SK-N-MC (cell line): Measurements from ENCODE around the gene SH3GLB2.

Experiments used
- EZH2 ChIP-seq: fragments of 200-600 bp; sonication (generic); IDR thresholded peaks from one replicate; pipeline ENCODE4 v1.6.1; 2017; ENCODE audit warnings: antibody characterized with exemption
- FOXP2 ChIP-seq: optimal IDR thresholded peaks from 2 replicates; pipeline ENCODE3; 2011; ENCODE audit warnings: mild to moderate bottlenecking, moderate library complexity; ENCODE audit not compliant: insufficient read depth; ENCODE audit errors: extremely low read length, control extremely low read depth
- POLR2AphosphoS5 ChIP-seq: IDR thresholded peaks from 2 replicates; pipeline ENCODE4 v1.6.1; 2012; ENCODE audit warnings: mild to moderate bottlenecking, low read depth, low read length, borderline replicate concordance

- TF ChIP-seq POLR2AphosphoS5 = no peak
- TF ChIP-seq EZH2 = no peak
- TF ChIP-seq FOXP2 = no peak
Measured at GRCh38 chr9:129068990-129069861, 41.1 kb upstream of the SH3GLB2 start.
